Glutamatergic neuron (in vitro differentiated cells): Measurements from ENCODE around the gene MT1A. TPM values are rescaled to one million over a fixed set of nuclear protein-coding genes. Genes with fewer than 3 reads are reported as not detected.
"Not testable (repeated sequence)": the region's sequence is repeated elsewhere in the genome, so short reads cannot be mapped to it uniquely, and the experiment has no call there.

Experiments
- DNase-seq: peaks from one replicate; pipeline ENCODE4 v3.0.0; 2022
- H3K27ac Mint-ChIP-seq: one replicate; pipeline ENCODE4 v1.8.0; 2020; ENCODE audit warnings: mild to moderate bottlenecking, mixed read lengths, inconsistent platforms; ENCODE audit not compliant: unreplicated experiment
- H3K27me3 Mint-ChIP-seq: one replicate; pipeline ENCODE4 v1.8.0; 2020; ENCODE audit warnings: mild to moderate bottlenecking, moderate library complexity, mixed read lengths, inconsistent platforms; ENCODE audit not compliant: unreplicated experiment
- H3K36me3 Mint-ChIP-seq: one replicate; pipeline ENCODE4 v1.8.0; 2020; ENCODE audit warnings: mild to moderate bottlenecking, mixed read lengths, inconsistent platforms; ENCODE audit not compliant: unreplicated experiment
- H3K4me1 Mint-ChIP-seq: one replicate; pipeline ENCODE4 v1.8.0; 2020; ENCODE audit warnings: mild to moderate bottlenecking, low read depth, mixed read lengths, inconsistent platforms; ENCODE audit not compliant: unreplicated experiment
- H3K4me3 Mint-ChIP-seq: one replicate; pipeline ENCODE4 v1.8.0; 2020; ENCODE audit warnings: mild to moderate bottlenecking, mixed read lengths, inconsistent platforms; ENCODE audit not compliant: unreplicated experiment
- H3K9me3 Mint-ChIP-seq: one replicate; pipeline ENCODE4 v1.8.0; 2020; ENCODE audit warnings: mild to moderate bottlenecking, moderate library complexity, mixed read lengths, inconsistent platforms; ENCODE audit not compliant: unreplicated experiment
- total RNA-seq: library from RNA; stranded (reverse); fragmentation: NEBNext Ultra II Directional; extraction: Animal tissue kit (Norgen Biotek cat#: 25700); gene quantifications from one replicate; pipeline ENCODE4 v1.2.1, GENCODE V29; 2021; ENCODE audit not compliant: unreplicated experiment
- TF ChIP-seq, protein P1 (sequence below): fragments of 200-600 bp; sonication (generic); IDR thresholded peaks from one replicate; pipeline ENCODE4 v1.5.0; 2021; ENCODE audit not compliant: partially characterized antibody, unreplicated experiment

The MT1A gene
- total RNA-seq, 1 donor from 2014 or later, result not detected

DNA sequence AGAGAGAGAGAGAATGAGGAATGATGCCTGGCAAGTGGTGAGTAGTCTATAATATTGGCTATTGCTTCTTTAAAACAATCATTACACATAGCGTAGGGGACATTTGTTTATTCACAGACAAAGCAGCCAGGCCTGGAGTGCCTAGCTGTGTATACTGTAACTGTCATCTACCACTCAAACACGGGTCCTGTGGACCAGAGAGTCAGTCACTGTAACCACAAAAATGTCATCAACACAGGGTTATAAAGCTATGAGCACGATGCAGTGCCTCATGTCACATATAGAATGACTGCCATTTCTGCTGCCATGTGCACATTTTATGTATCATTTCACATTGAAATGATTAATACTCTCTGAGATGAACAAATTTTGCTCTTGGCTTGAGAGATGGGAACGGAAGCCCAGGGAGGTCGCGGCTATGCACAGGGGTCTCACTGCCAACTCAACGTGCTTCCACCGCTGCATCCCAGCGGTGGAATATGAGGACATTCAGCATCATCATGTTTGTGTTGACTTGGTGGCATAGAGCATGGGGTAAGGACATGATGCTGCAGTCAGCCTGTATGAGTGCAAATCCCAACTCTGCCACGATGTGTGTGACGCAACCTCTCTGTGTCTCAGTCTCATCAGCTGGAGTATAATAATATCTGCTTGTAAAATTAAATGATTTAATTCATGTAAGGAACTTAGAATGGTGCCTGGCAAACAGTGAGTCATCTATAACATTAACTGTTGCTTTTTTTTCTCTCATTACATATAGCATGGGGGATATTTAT, 34.5 kb downstream of the MT1A start:
- no peak overlapping the region for H3K27ac Mint-ChIP-seq
- no peak for DNase-seq
- H3K4me3 Mint-ChIP-seq, result no peak overlapping the region
- no peaks in the 10 kb centered on the region for H3K9me3 Mint-ChIP-seq
- peaks cover 6% of the 10 kb centered on the region for H3K4me1 Mint-ChIP-seq
- peaks cover 47% of the 10 kb centered on the region for H3K27me3 Mint-ChIP-seq
- no peaks in the 10 kb centered on the region for H3K36me3 Mint-ChIP-seq
- TF ChIP-seq, protein P1, sequence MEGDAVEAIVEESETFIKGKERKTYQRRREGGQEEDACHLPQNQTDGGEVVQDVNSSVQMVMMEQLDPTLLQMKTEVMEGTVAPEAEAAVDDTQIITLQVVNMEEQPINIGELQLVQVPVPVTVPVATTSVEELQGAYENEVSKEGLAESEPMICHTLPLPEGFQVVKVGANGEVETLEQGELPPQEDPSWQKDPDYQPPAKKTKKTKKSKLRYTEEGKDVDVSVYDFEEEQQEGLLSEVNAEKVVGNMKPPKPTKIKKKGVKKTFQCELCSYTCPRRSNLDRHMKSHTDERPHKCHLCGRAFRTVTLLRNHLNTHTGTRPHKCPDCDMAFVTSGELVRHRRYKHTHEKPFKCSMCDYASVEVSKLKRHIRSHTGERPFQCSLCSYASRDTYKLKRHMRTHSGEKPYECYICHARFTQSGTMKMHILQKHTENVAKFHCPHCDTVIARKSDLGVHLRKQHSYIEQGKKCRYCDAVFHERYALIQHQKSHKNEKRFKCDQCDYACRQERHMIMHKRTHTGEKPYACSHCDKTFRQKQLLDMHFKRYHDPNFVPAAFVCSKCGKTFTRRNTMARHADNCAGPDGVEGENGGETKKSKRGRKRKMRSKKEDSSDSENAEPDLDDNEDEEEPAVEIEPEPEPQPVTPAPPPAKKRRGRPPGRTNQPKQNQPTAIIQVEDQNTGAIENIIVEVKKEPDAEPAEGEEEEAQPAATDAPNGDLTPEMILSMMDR, result no peak

DNA sequence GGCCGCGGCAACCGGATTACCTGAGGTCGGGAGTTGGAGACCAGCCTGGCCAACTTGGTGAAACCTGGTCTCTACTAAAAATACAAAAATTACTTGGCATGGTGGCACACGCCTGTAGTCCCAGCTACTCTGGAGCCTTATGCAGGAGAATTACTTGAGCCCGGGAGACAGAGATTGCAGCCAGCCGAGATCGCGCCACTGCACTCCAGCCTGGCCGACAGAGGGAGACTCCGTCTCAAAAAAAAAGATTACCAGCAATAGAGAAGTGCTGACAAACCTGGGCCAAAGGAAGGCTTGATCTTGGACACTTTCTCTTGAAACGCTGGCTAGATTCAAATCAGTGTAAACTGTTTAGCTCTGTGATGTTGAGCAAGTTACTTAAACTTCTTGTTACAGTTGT, 35.5 kb downstream of the MT1A start:
- no peaks in the 10 kb centered on the region for H3K9me3 Mint-ChIP-seq
- H3K4me1 Mint-ChIP-seq, result peaks cover 6% of the 10 kb centered on the region
- H3K36me3 Mint-ChIP-seq, result no peaks in the 10 kb centered on the region
- no peak overlapping the region for H3K27ac Mint-ChIP-seq
- TF ChIP-seq, protein P1, result peak; percentile 32
- no peak overlapping the region for H3K4me3 Mint-ChIP-seq
- peak; percentile 58 for DNase-seq
- peaks cover 39% of the 10 kb centered on the region for H3K27me3 Mint-ChIP-seq

DNA sequence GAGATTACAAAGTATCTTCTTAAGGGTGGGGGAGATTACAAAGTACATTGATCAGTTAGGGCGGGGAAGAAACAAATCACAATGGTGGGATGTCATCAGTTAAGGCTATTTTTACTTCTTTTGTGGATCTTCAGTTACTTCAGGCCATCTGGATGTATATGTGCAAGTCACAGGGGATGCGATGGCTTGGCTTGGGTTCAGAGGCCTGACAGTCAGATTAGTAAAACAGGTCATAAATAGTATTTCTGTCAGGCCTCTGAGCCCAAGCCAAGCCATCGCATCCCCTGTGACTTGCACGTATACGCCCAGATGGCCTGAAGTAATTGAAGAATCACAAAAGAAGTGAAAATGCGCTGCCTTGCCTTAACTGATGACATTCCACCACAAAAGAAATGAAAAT, 36.1 kb downstream of the MT1A start:
- H3K27me3 Mint-ChIP-seq, result peaks cover 36% of the 10 kb centered on the region
- H3K4me1 Mint-ChIP-seq, DNase-seq, H3K36me3 Mint-ChIP-seq, H3K27ac Mint-ChIP-seq, H3K4me3 Mint-ChIP-seq, H3K9me3 Mint-ChIP-seq: not testable (repeated sequence)

DNA sequence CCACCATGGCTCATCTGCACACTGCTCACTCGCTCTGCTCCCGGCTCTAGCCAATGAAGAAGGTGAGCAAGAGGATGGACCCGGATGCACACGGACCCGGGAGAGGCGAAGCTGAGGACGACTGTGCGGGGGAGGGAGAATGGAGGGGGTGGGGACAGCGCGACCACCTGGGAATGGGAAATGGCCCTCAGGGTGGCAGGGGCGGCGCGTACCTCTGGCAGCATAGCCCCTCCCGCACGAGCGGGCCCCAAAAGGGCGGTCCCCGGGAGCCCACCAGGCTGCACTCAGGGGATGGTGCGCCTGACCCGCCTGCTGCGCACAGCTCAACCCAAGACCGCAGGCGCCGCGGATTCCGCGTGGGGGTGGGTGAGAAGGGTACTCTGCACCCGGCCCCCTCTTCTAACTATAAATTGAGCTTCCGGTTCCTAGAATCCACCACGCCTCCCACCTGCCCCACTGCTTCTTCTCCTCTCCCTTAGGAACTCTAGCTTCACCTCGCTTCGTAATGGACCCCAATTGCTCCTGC, 37.3 kb downstream of the MT1A start:
- Mint-ChIP-seq H3K36me3 (no peaks in the 10 kb centered on the region), H3K27ac (no peak overlapping the region), H3K27me3 (peaks cover 31% of the 10 kb centered on the region), H3K4me3 (peak overlapping the region; percentile 79), H3K4me1 (peaks cover 6% of the 10 kb centered on the region), H3K9me3 (no peaks in the 10 kb centered on the region)
- TF ChIP-seq, protein P1, result no peak
- DNase-seq, result no peak

DNA sequence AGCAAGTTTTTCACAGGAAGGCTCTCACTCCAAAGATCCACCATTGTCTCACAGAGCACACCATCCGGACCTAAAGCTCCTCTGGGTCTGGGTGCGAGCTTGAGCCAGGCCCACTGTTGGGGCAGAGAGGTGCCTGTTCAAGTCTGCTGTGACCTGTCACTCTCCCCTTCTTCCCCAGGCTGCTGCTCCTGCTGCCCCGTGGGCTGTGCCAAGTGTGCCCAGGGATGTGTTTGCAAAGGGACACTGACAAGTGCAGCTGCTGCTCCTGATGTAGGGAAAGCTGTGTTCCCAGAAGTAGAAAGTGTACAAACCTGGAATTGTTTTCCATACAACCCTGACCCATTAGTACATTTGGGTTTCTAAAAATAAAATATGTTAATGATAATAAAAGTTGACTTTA, 39.0 kb downstream of the MT1A start:
- peaks cover 1% of the 10 kb centered on the region for H3K9me3 Mint-ChIP-seq
- H3K4me1 Mint-ChIP-seq, result peaks cover 10% of the 10 kb centered on the region
- no peak overlapping the region for H3K27ac Mint-ChIP-seq
- no peak for DNase-seq
- no peaks in the 10 kb centered on the region for H3K36me3 Mint-ChIP-seq
- no peak overlapping the region for H3K4me3 Mint-ChIP-seq
- TF ChIP-seq, protein P1, result no peak
- peaks cover 21% of the 10 kb centered on the region for H3K27me3 Mint-ChIP-seq
